Measurements from ENCODE around the gene RAC2.
"Not testable (repeated sequence)": the region's sequence is repeated elsewhere in the genome, so short reads cannot be mapped to it uniquely, and the experiment has no call there.

RAC2 gene

GRCh38 chr22:37233371-37233750, 10.7 kb downstream of the RAC2 start:
- not testable (repeated sequence) for DNase-seq

DNA sequence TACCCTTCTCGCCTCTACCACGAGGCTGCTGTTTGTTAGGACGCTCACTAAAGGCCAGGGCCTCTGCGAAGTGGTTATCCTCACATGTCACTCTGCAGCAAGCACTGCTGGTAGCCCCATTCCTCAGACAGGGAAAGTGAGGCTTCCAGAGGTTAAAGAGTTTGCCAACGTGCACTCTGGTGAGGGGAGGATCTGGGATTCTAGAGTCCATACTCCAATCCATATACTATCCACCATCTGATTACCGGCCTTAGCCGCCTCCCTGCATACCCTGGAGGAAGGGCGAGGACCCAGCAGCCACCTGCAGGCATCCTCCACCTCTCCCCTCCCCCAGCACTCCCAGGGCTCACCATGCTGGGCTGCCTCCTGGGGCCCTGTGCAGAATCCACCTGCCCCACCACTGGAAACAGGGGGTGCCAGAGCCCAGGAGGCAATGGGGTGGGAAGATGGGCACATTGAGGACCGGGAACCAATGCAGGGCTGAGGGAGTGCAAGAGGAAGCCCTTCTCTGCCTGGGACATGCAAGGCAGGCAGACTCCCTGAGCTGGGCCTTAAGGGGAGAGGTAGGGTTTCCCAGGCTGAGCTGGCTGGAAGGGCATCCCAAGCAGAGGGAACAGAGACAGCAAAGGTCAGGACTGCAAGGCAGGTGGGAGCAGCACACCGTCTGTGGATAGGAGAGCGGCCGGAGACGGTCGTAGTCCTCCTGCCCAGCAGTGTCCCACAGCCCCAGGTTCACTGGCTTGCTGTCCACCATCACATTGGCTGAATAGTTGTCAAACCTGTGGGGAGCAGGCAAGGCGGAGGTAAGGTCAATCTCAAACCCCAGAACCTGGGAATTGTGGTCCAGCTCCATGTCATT, 11.7 kb downstream of the RAC2 start:
- DNase-seq: no peak

GRCh38 chr22:37231406-37232139, 12.5 kb downstream of the RAC2 start:
- no peak for DNase-seq

- DNase-seq: no peak
Measured at GRCh38 chr22:37230673-37231405, 13.2 kb downstream of the RAC2 start.

DNA sequence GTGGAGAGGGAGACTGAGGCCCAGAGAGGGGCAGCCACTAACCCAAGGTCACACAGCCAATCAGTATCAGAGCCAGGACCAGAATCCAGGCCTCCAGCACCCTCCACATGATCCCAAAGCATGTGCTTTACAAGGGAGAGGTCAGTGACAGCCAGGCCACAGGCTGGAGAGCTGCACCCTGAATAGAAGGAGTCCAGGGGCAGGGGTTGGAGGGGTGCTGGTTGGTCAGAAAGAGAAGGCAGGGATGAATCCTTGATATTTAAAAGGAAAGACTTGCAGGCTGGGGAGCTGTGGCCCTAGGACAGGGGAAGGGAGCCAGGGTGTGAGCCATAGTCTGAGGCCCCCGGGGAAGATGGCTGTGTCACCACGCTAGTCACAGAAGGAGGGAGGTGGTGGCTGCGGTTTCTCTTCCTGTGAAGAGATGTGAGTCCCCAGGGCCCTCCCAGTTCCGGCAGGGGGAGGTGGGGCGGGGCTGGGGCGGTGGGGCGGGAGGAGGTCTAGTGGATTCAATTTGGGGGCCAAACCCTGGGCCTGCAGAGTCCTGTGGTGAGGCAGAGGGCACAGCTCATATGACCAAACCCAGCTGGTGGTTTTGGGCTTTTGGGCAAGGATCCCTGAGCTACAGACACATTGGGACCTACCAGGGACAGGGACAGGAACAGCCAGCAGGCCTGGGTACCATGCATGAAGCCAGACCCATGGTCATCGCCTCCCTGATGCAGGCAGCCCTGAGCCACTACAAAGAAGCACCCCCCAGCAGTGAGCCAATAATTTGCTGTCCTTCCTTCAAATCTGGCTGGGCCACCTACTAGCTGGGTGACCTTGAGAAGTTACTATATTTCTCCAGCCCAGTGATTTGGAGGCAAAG, 14.0 kb downstream of the RAC2 start:
- DNase-seq: no peak

GRCh38 chr22:37229012-37229804, 14.9 kb downstream of the RAC2 start:
- DNase-seq: no peak

- DNase-seq: no peak
Measured at GRCh38 chr22:37228106-37229011, 15.7 kb downstream of the RAC2 start.

GRCh38 chr22:37226514-37226913, 17.6 kb downstream of the RAC2 start:
- DNase-seq: no peak

DNA sequence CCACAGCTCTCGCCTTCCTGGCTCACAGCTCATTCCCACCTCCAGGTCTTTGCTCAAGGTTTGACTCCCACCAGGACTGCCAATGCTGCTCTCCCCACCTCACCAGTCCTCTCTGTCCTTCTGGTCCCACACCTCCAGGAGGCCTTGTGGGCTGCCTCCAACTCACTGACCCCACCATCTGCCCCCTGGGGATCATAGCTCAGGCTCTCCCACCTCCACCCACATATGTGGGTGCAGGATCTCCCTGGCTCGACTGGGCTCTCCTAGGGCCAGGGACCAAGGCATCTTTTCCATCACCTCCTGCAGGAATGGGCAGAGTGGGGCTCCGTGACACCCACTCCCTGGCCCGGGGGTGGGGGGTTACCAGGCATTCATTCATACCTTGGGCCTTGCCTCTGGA, 18.0 kb downstream of the RAC2 start:
- DNase-seq: no peak

DNA sequence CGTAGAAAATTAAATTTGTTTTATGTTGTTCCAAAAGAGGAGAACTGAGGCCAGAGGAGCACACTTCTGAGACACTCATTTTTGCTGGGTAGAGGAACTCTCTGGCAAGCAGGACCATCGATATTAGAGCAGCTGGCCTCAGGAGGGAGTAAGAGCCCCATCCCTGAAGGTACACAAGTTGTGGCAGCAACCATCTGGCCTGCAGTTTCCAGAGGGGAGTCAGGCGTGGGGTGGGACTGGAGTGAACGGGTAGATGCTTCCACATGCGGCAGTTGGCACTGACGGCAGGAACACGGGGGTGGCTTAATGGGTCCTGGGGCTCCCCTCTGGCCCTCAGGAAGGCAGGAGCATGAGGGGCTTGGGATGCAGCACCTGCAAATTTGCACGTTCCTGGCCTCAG, 18.6 kb downstream of the RAC2 start:
- DNase-seq: no peak

DNA sequence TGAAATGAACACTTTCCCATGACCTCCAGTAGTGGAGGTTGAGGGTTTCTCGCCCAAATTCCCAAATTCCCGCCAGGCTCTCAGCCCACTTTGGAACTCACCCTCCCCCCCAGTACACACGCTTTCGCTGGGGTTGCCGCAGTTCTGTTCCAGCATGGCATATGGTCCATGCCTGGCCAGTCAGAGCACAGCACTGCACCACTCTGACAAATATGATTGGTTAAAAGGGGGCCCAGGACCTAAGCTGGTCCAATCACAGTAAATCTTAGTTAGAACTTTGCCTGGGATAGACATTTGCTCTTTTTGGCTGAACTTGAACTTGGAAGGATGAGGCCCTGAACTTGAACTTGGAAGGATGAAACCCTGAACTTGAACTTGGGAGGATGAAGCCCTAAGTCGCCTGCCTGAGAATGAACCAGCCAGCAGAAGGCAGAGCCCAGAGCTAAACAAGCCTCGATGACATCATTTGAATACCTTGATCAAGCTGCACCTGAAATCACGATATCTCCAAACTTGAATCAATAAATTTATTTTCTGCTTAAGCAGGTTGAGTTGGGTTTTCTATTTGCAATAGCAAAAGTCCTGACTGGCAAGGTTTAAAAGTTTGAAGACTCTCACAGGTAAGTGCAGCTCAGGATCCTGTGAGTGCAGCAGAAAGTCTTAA, 19.2 kb downstream of the RAC2 start:
- DNase-seq: no peak

DNA sequence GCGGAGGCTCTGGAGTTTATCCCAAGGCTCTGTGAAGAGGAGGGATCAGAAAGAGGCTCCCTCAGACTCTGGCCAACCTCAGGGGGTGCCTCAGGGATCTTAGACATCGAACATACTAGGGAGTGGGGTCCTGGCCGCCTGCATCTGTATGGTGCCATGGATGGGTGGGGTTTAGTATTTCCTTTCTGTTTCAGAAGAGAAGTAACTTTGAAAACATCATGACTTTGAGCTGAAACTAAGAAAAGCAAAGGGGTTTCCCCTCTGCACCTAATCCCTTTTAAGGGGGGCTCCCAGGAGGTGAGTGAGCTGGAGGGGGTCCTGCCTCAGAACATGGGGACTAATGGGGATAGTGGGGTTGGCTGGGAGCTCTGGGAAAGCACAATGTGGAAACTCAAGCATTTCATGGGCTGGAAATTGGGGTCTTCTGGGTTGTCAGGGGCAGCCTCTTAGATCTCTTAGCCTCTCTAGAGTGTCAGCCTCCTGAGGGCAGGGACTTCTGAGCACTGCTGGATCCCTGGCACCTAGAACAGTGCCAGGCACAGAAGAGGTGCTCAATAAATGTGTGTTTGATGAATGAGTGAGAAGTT, 20.0 kb downstream of the RAC2 start:
- DNase-seq: no peak

DNA sequence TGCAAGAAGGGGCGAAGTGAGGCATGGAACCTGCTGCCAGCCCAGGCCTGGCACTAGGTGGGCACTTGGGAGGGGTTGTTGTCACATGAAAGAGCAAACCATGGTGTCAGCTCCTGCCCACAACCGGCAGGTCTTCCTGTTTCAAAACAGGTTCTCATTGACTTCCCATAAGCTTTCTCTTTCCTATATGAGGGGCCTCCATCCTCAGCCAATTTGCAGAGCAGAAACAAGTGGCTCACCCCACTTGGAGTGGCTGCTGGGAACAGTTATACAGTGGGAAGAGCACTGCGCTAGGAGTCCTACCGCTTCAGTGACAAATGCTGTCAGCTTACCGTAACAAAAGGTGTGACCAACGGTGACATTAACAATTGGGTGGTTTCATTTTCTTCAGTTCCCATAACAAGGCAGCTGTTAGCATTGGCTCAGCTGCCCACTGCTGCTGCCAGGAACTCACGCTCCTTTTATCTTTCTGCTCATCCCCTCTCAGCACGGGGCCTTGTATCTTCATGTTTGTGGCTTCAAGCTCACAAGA, 21.6 kb downstream of the RAC2 start:
- DNase-seq: no peak

- no peak for DNase-seq
Measured at GRCh38 chr22:37221424-37222333, 22.4 kb downstream of the RAC2 start.

DNA sequence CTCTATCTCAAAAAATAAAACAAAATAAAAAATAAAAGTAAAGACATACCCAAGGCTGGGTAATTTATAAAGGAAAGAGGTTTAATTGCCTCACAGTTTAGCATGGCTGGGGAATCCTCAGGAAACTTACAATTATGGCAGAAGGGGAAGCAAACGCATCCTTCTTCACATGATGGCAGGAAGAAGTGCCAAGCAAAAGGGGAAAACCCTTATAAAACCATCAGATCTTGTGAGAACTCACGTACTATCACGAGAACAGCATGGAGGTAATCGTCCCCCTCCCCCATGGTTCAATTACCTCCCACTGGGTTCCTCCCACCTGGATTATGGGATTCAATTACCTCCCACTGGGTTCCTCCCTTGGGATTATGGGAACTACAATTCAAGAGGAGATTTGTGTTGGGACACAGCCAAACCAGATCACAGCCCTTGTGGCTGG, 23.5 kb downstream of the RAC2 start:
- DNase-seq: no peak

GRCh38 chr22:37219533-37219932, 24.5 kb downstream of the RAC2 start:
- DNase-seq: no peak

DNA sequence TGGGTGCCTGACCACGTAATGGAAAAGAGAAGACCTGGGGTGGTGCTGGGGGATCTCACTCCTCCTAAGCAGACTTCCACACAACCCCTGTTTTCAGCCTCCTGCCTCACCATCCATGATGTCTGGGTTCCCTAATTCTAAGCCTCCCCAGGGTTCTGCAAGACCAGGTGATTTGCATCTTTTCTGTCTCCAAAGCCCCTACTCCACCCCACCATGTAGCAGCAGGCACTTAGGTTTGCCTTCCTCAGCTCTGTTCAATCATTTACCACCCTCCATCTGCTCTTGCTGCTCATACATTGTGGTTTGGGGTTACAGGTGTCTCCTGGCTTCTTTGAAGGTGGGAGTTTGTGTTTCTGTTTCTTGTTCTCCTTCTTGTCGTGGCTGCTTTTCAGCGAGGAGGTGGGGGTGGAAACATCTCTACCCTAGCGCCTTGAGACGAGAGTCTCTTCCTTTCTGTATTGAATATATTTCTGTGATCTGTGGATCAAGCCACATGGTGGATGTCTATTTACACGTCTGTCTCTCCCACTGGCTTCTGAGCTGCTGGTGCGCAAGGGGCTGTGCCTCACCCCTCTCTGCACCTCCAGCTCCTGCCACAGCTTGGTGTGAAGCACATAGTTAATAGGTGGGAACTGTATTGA, 25.2 kb downstream of the RAC2 start:
- DNase-seq: no peak

DNA sequence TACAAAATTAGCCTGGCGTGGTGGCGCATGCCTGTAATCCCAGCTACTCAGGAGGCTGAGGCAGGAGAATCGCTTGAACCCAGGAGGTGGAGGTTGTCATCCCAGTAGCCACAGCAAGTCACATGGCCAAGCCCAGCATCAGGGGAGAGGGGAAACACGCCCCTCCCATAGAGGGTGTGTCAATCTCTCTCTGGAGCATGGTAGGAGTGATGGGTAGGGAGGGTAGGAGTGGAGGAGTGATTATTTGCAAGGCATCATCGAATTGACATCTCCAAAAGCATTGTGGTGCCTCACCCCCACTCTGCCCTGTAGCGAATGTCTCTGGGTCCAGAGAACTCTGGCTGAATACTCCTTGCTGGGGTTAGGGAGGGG, 25.7 kb downstream of the RAC2 start:
- DNase-seq: no peak
